ENCODE data around the gene MAD2L1BP. TPM values are rescaled to one million over a fixed set of nuclear protein-coding genes. Genes with fewer than 3 reads are reported as not detected.

Gene MAD2L1BP
- total RNA-seq, 2 donors from 2014 or later, result 14.8 to 17.4 TPM

DNA sequence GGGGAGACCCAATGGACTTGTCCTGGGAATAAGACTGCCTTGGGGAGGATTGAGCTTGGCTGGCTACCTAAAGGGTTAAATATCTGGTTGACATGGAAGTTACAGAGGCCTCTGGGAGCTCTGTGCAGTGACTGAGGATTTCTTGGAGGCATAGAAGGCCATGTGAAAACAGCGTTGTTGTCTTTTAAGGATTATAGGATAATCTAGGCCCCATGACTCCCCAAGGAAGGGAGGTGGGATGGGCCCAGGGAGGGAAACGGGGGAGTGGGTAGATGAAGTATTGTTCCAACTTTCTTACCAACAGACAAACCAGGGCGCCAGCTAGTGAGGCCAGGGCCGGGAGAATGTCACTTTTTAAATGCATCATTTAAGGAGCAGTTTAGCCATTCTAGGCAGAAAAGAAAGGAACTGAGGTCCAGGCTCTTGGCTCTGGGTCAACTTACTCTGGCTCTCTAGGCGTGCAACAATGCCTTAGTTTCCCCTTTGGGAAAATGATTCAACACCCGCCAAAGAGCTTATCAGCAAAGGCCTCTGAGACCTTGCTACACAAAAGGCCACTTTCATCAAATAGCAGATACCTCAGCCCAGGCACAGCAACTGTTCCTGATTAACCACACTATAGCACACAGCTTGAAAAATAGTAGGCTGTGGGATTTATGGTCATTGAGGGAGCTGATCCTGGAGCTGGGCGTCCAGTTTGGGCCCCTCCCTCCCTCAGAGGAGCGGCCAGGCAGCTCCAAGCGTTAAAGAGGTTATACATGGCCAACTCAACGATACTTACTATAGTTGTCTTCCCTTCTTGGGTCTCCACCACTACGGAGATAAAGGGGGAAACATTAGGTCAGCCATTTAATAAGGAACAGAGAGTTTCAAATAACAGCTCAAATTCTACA lies 44.9 kb downstream of the MAD2L1BP start:
- ATAC-seq (no peak), DNase-seq (no peak)
- Histone ChIP-seq H3K4me1 (no peaks in the 10 kb centered on the region), H3K4me3 (no peak overlapping the region), H3K27ac (no peak overlapping the region), H3K9me3 (no peaks in the 10 kb centered on the region), H3K36me3 (replicated peaks in 1 of 2; ENCODE audit: insufficient read depth in 1 of 2, low read depth in 2 of 2) (peaks cover 0 to 10% of the 10 kb centered on the region in 2 donors), H3K27me3 (no peaks in the 10 kb centered on the region)
- TF ChIP-seq POLR2A (IDR thresholded peaks at IDR 0.05) (no peak), CTCF (IDR thresholded peaks at IDR 0.05) (no peak)
- intact Hi-C loops (cut with DNase I), result no loop called here
- 81% methylated on average over 11 of the region's 11 CpGs for WGBS, 2 donors

- peaks cover 7% of the 10 kb centered on the region for H3K4me1 ChIP-seq
- no peak overlapping the region for H3K27ac ChIP-seq
- no peak for TF ChIP-seq CTCF (IDR thresholded peaks at IDR 0.05)
- TF ChIP-seq POLR2A (IDR thresholded peaks at IDR 0.05), result no peak
- DNase-seq (no peak), ATAC-seq (no peak)
- 80 to 91% methylated on average over 5 of the region's 5 CpGs for WGBS, 2 donors
- peaks cover 0 to 8% of the 10 kb centered on the region in 2 donors for H3K36me3 ChIP-seq (replicated peaks in 1 of 2; ENCODE audit: insufficient read depth in 1 of 2, low read depth in 2 of 2)
- intact Hi-C loops (cut with DNase I), result no loop called here
- no peak overlapping the region for H3K4me3 ChIP-seq
- H3K27me3 ChIP-seq, result no peaks in the 10 kb centered on the region
- H3K9me3 ChIP-seq, result no peaks in the 10 kb centered on the region
These were observed 45.7 kb downstream of the MAD2L1BP start for GRCh38 chr6:43681303-43681702.

DNA sequence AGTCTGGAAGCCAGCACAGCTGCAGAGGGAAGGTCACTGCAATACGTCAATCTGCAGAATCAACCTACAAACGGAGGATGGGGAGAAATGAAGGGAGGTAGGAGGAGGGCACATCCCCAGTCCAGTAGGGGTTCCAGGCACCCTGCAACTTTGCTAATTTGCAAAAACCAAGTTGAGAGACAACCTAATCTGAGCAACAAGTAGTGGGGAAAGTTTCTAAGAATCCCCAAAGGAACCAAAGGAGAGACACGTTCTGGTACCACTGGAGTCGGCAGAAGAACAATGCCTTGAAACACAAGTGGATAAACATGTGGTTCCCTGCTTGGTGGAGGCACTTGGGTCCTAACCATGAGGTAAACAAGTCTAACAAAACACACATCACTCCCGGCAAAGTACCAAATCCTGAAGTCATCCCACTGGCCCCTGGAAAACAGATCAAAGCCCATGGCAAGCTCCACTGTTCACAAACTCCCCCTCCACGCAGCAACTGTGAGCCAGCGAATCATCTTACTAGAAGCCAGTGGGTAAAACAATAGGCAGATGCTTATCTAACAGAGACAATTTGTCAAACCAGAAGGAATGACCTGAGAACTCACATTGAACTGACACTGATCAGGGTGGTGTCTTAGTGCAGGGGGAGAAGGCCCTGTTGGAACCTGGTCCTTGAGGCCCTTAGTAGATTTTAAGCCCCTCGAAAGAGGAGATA lies 47.2 kb downstream of the MAD2L1BP start:
- peaks cover 0 to 1% of the 10 kb centered on the region in 2 donors for H3K36me3 ChIP-seq (replicated peaks in 1 of 2; ENCODE audit: insufficient read depth in 1 of 2, low read depth in 2 of 2)
- DNase-seq (no peak), ATAC-seq (no peak)
- TF ChIP-seq CTCF (IDR thresholded peaks at IDR 0.05), result no peak
- TF ChIP-seq POLR2A (IDR thresholded peaks at IDR 0.05), result no peak
- intact Hi-C loops (cut with DNase I), result no loop called here
- peaks cover 15% of the 10 kb centered on the region for H3K4me1 ChIP-seq
- H3K27me3 ChIP-seq, result no peaks in the 10 kb centered on the region
- H3K9me3 ChIP-seq, result no peaks in the 10 kb centered on the region
- WGBS, 2 donors, result 58 to 62% methylated on average over 8 of the region's 8 CpGs
- no peak overlapping the region for H3K27ac ChIP-seq
- H3K4me3 ChIP-seq, result no peak overlapping the region

GRCh38 chr6:43683708-43684455 lies 48.2 kb downstream of the MAD2L1BP start:
- no peaks in the 10 kb centered on the region for H3K9me3 ChIP-seq
- H3K4me3 ChIP-seq, result no peak overlapping the region
- intact Hi-C loops (cut with DNase I), result no loop called here
- 62 to 84% methylated on average over 1 of the region's 1 CpG for WGBS, 2 donors
- no peak overlapping the region for H3K27ac ChIP-seq
- ATAC-seq (no peak), DNase-seq (no peak)
- H3K4me1 ChIP-seq, result peaks cover 21% of the 10 kb centered on the region
- no peaks in the 10 kb centered on the region for H3K27me3 ChIP-seq
- no peaks in the 10 kb centered on the region for H3K36me3 ChIP-seq (replicated peaks in 1 of 2; ENCODE audit: insufficient read depth in 1 of 2, low read depth in 2 of 2)
- TF ChIP-seq CTCF (IDR thresholded peaks at IDR 0.05), result no peak
- no peak for TF ChIP-seq POLR2A (IDR thresholded peaks at IDR 0.05)
